ENCODE measurements around the gene MVB12B.

GRCh38 chr9:126371007-126371870 is 44.6 kb downstream of the MVB12B start:
- TF ChIP-seq, protein P1, sequence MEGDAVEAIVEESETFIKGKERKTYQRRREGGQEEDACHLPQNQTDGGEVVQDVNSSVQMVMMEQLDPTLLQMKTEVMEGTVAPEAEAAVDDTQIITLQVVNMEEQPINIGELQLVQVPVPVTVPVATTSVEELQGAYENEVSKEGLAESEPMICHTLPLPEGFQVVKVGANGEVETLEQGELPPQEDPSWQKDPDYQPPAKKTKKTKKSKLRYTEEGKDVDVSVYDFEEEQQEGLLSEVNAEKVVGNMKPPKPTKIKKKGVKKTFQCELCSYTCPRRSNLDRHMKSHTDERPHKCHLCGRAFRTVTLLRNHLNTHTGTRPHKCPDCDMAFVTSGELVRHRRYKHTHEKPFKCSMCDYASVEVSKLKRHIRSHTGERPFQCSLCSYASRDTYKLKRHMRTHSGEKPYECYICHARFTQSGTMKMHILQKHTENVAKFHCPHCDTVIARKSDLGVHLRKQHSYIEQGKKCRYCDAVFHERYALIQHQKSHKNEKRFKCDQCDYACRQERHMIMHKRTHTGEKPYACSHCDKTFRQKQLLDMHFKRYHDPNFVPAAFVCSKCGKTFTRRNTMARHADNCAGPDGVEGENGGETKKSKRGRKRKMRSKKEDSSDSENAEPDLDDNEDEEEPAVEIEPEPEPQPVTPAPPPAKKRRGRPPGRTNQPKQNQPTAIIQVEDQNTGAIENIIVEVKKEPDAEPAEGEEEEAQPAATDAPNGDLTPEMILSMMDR (IDR thresholded peaks at IDR 0.05), result no peak
- TF ChIP-seq POLR2A (IDR thresholded peaks at IDR 0.05), result no peak

Data from Peyer's patch (tissue), 4 donors.